Lung (tissue), 12 donors: ENCODE results near the gene TCEAL4. TPM values are rescaled to one million over a fixed set of nuclear protein-coding genes. Genes with fewer than 3 reads are reported as not detected.
A peak's percentile ranks its signal among the peaks of the same experiment; 100 is the strongest.

ENCODE experiments used
- ATAC-seq: fragments of 200-7000 bp; cut with Tn5 transposase; one replicate; pipeline ENCODE4 v1.9.1; 2020; ENCODE audit warnings: moderate number of reproducible peaks; ENCODE audit not compliant: insufficient read depth, low FRiP score
- DNase-seq, 3 donors: peaks; one replicate each; pipeline ENCODE4 v3.0.0-alpha.2; 2013 to 2017
- H3K27ac ChIP-seq, 2 donors: one replicate each; pipeline ENCODE4 v1.5.1; 2013; ENCODE audit warnings: mild to moderate bottlenecking in 2 of 2, moderate library complexity in 2 of 2, control low read depth in 1 of 2, inconsistent platforms in 1 of 2, low read depth in 1 of 2, low read length in 1 of 2
- H3K27me3 ChIP-seq, 3 donors: one replicate each; pipeline ENCODE4 v1.5.1; 2013; ENCODE audit warnings: low read length in 2 of 3; ENCODE audit not compliant: control insufficient read depth in 3 of 3, insufficient read depth in 3 of 3
- H3K36me3 ChIP-seq, 4 donors: one replicate each; pipeline ENCODE4 v1.5.1; 2013; ENCODE audit warnings: low read length in 4 of 4, mild to moderate bottlenecking in 1 of 4, moderate library complexity in 1 of 4; ENCODE audit not compliant: control insufficient read depth in 4 of 4, insufficient read depth in 4 of 4
- H3K4me1 ChIP-seq, 5 donors: one replicate each; pipeline ENCODE4 v1.5.1; 2013; ENCODE audit warnings: low read length in 5 of 5, mild to moderate bottlenecking in 2 of 5, moderate library complexity in 1 of 5; ENCODE audit not compliant: control insufficient read depth in 5 of 5, insufficient read depth in 5 of 5
- H3K4me3 ChIP-seq: one replicate; pipeline ENCODE4 v1.5.1; 2013; ENCODE audit warnings: mild to moderate bottlenecking, control low read depth, moderate library complexity
- H3K9ac ChIP-seq, 2 donors: one replicate each; pipeline ENCODE4 v1.5.1; 2013; ENCODE audit warnings: low read length in 2 of 2, control low read depth in 1 of 2; ENCODE audit not compliant: insufficient read depth in 1 of 2
- H3K9me3 ChIP-seq, 4 donors: one replicate each; pipeline ENCODE4 v1.5.1; 2013; ENCODE audit warnings: low read length in 3 of 4, mild to moderate bottlenecking in 1 of 4, moderate library complexity in 1 of 4; ENCODE audit not compliant: control insufficient read depth in 4 of 4, insufficient read depth in 3 of 4
- CTCF ChIP-seq: IDR thresholded peaks from 2 replicates; pipeline ENCODE4 v1.5.1; 2012; ENCODE audit warnings: mild to moderate bottlenecking; ENCODE audit errors: control extremely low read depth, extremely low read depth
- WGBS, 2 donors: extraction: QIAGEN DNeasy Blood & Tissue Kit; methylation state at CpG; one replicate each; pipeline ENCODE4 v1.1.7; 2013; 5-methylcytosine and 5-hydroxymethylcytosine counted together
- polyA plus RNA-seq, 2 donors: library from polyadenylated mRNA; stranded (reverse); fragments of 200-250 nt; gene quantifications; one replicate each; pipeline ENCODE4 v1.2.1, GENCODE V29; 2013
- total RNA-seq, 2 donors: library from RNA; depleted of rRNA in 1 of 2; stranded (reverse); fragments of >200 nt in 1 of 2; gene quantifications; one replicate each; pipeline ENCODE4 v1.2.1, GENCODE V29; 2014 to 2021
- donor health status: control.
- donor health status: control.
- donor health status: Bipolar disorder and iron deficiency.
- donor health status: healthy.
- donor health status: DM: yes; HTN: yes; CAD: no.

TCEAL4 gene
- total and polyA plus RNA-seq, 4 donors: 35.6 to 214 (median 86.2) TPM

GRCh38 chrX:103571726-103572125, 13.6 kb upstream of the TCEAL4 start:
- WGBS, 2 donors: 82 to 89% methylated on average over 4 of the region's 4 CpGs
- DNase-seq (no peak), ATAC-seq (no peak)
- no peak for TF ChIP-seq CTCF
- Histone ChIP-seq H3K9ac (no peak overlapping the region), H3K4me3 (no peak overlapping the region), H3K27ac (no peak overlapping the region), H3K9me3 (no peaks in the 10 kb centered on the region), H3K36me3 (no peaks in the 10 kb centered on the region), H3K27me3 (peaks cover 0 to 39% (median 5%) of the 10 kb centered on the region in 3 donors), H3K4me1 (no peaks in the 10 kb centered on the region)

- ATAC-seq: no peak
- Histone ChIP-seq H3K4me1 (no peaks in the 10 kb centered on the region), H3K27ac (no peak overlapping the region), H3K9me3 (no peaks in the 10 kb centered on the region), H3K9ac (no peak overlapping the region), H3K4me3 (no peak overlapping the region), H3K36me3 (no peaks in the 10 kb centered on the region), H3K27me3 (peaks cover 0 to 33% (median 5%) of the 10 kb centered on the region in 3 donors)
- 68 to 89% methylated on average over 1 of the region's 1 CpG for WGBS, 2 donors
- no peak for TF ChIP-seq CTCF
- no peak for DNase-seq
These were observed 12.1 kb upstream of the TCEAL4 start for GRCh38 chrX:103573202-103573601.

GRCh38 chrX:103584596-103584995, 719 bp upstream of the TCEAL4 start:
- Histone ChIP-seq H3K9ac (no peak overlapping the region), H3K4me3 (no peak overlapping the region), H3K4me1 (peaks cover 0 to 2% (median 0%) of the 10 kb centered on the region in 5 donors), H3K27ac (no peak overlapping the region), H3K27me3 (peaks cover 0 to 13% (median 4%) of the 10 kb centered on the region in 3 donors), H3K36me3 (peaks cover 0 to 2% (median 0%) of the 10 kb centered on the region in 4 donors), H3K9me3 (peaks cover 0 to 10% (median 0%) of the 10 kb centered on the region in 4 donors)
- DNase-seq (peak; percentile 18 to 55 (median 51)), ATAC-seq (no peak)
- WGBS, 2 donors: 68 to 85% methylated on average over 3 of the region's 3 CpGs
- TF ChIP-seq CTCF: no peak

- Histone ChIP-seq H3K36me3 (peaks cover 0 to 2% (median 0%) of the 10 kb centered on the region in 4 donors), H3K4me1 (peaks cover 0 to 2% (median 0%) of the 10 kb centered on the region in 5 donors), H3K9ac (peak overlapping the region in 1 of 2 donors; percentile 70), H3K9me3 (peaks cover 0 to 10% (median 0%) of the 10 kb centered on the region in 4 donors), H3K27me3 (peaks cover 0 to 13% (median 4%) of the 10 kb centered on the region in 3 donors), H3K27ac (peak overlapping the region; percentile 67 to 91), H3K4me3 (peak overlapping the region; percentile 86)
- WGBS, 2 donors: 0 to 33% methylated on average over 2 to 5 of the region's 5 CpGs
- ATAC-seq: no peak
- no peak for TF ChIP-seq CTCF
- peak in 2 of 3 donors; percentile 21 to 35 for DNase-seq
These were observed 965 bp downstream of the TCEAL4 start for GRCh38 chrX:103586314-103586646.
